SK-N-SH treated with all-trans-retinoic acid at 6 μM for 48 hours (cell line): ENCODE measurements around the gene XRCC1.

ENCODE experiments used
- ARNTL ChIP-seq: fragments of 450-650 bp; formaldehyde crosslinking; IDR thresholded peaks from 2 replicates; pipeline ENCODE4 v1.5.0; 2020; ENCODE audit warnings: low read depth, mild to moderate bottlenecking, moderate library complexity, borderline replicate concordance
- PPARA ChIP-seq: fragments of 250-450 bp; sonication (Bioruptor Pico); IDR thresholded peaks from 2 replicates; pipeline ENCODE4 v1.5.0; 2020; ENCODE audit warnings: mild to moderate bottlenecking, borderline replicate concordance
- RARB ChIP-seq: fragments of 250-450 bp; sonication (Bioruptor Pico); IDR thresholded peaks from 2 replicates; pipeline ENCODE4 v1.8.0; 2021; ENCODE audit warnings: mild to moderate bottlenecking, moderate library complexity
- TCF4 ChIP-seq: fragments of 250-450 bp; sonication (Bioruptor Pico); IDR thresholded peaks from 2 replicates; pipeline ENCODE4 v1.8.0; 2021; ENCODE audit warnings: mild to moderate bottlenecking, moderate library complexity, borderline replicate concordance
- ZC3H10 ChIP-seq: fragments of 250-450 bp; sonication (Bioruptor Pico); IDR thresholded peaks from 2 replicates; pipeline ENCODE4 v1.5.1; 2021; ENCODE audit warnings: mild to moderate bottlenecking, moderate library complexity
- ZFP3 ChIP-seq: fragments of 250-450 bp; sonication (Bioruptor Pico); IDR thresholded peaks from 2 replicates; pipeline ENCODE4 v1.5.0; 2020; ENCODE audit warnings: mild to moderate bottlenecking, moderate library complexity
- ZNF565 ChIP-seq: fragments of 450-650 bp; formaldehyde crosslinking; conservative IDR thresholded peaks from 2 replicates; pipeline ENCODE4 v1.5.0; 2020; ENCODE audit warnings: low read depth, mild to moderate bottlenecking, moderate library complexity
- TF ChIP-seq, protein P1 (sequence below): fragments of 250-450 bp; sonication (Bioruptor Pico); IDR thresholded peaks from 2 replicates; pipeline ENCODE4 v1.8.0; 2020; ENCODE audit warnings: mild to moderate bottlenecking, moderate library complexity, borderline replicate concordance
- TF ChIP-seq, protein P2 (sequence below): fragments of 250-450 bp; sonication (Bioruptor Pico); IDR thresholded peaks from 2 replicates; pipeline ENCODE4 v1.5.0; 2020; ENCODE audit warnings: mild to moderate bottlenecking, moderate library complexity
- TF ChIP-seq, protein P3 (sequence below): fragments of 250-450 bp; sonication (Bioruptor Pico); IDR thresholded peaks from 2 replicates; pipeline ENCODE4 v1.5.1; 2021; ENCODE audit warnings: mild to moderate bottlenecking, moderate library complexity

DNA sequence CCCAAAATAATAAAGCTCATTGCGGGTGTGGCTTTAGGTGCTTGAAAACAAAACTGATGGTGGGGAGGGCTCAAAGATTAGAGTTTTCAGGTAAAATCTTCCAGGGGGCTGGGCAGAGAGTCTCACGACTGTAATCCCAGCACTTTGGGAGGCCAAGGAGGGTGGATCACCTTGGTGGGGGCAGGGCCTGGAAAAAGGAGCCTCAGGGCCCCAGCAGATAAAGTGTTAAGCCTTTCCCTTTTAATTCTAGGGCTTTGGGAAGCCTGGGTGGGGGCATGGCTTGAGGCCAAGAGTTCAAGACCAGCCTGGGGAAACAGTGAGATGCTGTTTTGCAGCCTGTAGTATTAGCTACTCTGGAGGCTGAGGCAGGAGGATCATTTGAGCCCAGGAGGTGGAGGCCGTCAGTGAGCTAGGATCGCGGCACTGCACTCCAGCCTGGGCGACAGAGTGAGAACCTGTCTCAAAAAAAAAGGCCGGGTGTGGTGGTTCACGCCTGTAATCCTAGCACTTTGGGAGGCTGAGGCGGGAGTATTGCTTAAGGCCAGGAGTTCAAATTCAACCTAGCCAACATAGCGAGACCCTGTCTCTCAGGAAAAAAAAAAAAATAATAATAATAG, 18.9 kb upstream of the XRCC1 start:
- no peak for TF ChIP-seq ZFP3 (CRISPR knock-in tag)
- TF ChIP-seq RARB (CRISPR knock-in tag), result no peak
- no peak for TF ChIP-seq PPARA (CRISPR knock-in tag)
- TF ChIP-seq, protein P1, sequence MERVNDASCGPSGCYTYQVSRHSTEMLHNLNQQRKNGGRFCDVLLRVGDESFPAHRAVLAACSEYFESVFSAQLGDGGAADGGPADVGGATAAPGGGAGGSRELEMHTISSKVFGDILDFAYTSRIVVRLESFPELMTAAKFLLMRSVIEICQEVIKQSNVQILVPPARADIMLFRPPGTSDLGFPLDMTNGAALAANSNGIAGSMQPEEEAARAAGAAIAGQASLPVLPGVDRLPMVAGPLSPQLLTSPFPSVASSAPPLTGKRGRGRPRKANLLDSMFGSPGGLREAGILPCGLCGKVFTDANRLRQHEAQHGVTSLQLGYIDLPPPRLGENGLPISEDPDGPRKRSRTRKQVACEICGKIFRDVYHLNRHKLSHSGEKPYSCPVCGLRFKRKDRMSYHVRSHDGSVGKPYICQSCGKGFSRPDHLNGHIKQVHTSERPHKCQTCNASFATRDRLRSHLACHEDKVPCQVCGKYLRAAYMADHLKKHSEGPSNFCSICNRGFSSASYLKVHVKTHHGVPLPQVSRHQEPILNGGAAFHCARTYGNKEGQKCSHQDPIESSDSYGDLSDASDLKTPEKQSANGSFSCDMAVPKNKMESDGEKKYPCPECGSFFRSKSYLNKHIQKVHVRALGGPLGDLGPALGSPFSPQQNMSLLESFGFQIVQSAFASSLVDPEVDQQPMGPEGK (CRISPR knock-in tag), result no peak
- TF ChIP-seq TCF4, result no peak
- TF ChIP-seq, protein P2, sequence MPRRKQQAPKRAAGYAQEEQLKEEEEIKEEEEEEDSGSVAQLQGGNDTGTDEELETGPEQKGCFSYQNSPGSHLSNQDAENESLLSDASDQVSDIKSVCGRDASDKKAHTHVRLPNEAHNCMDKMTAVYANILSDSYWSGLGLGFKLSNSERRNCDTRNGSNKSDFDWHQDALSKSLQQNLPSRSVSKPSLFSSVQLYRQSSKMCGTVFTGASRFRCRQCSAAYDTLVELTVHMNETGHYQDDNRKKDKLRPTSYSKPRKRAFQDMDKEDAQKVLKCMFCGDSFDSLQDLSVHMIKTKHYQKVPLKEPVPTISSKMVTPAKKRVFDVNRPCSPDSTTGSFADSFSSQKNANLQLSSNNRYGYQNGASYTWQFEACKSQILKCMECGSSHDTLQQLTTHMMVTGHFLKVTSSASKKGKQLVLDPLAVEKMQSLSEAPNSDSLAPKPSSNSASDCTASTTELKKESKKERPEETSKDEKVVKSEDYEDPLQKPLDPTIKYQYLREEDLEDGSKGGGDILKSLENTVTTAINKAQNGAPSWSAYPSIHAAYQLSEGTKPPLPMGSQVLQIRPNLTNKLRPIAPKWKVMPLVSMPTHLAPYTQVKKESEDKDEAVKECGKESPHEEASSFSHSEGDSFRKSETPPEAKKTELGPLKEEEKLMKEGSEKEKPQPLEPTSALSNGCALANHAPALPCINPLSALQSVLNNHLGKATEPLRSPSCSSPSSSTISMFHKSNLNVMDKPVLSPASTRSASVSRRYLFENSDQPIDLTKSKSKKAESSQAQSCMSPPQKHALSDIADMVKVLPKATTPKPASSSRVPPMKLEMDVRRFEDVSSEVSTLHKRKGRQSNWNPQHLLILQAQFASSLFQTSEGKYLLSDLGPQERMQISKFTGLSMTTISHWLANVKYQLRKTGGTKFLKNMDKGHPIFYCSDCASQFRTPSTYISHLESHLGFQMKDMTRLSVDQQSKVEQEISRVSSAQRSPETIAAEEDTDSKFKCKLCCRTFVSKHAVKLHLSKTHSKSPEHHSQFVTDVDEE (CRISPR knock-in tag), result no peak
- TF ChIP-seq ARNTL (CRISPR knock-in tag), result no peak
- TF ChIP-seq ZNF565, result no peak
- TF ChIP-seq, protein P3, sequence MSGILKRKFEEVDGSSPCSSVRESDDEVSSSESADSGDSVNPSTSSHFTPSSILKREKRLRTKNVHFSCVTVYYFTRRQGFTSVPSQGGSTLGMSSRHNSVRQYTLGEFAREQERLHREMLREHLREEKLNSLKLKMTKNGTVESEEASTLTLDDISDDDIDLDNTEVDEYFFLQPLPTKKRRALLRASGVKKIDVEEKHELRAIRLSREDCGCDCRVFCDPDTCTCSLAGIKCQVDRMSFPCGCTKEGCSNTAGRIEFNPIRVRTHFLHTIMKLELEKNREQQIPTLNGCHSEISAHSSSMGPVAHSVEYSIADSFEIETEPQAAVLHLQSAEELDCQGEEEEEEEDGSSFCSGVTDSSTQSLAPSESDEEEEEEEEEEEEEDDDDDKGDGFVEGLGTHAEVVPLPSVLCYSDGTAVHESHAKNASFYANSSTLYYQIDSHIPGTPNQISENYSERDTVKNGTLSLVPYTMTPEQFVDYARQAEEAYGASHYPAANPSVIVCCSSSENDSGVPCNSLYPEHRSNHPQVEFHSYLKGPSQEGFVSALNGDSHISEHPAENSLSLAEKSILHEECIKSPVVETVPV (CRISPR knock-in tag), result no peak
- no peak for TF ChIP-seq ZC3H10
